ENCODE results near the gene TSPOAP1.

Gene TSPOAP1

DNA sequence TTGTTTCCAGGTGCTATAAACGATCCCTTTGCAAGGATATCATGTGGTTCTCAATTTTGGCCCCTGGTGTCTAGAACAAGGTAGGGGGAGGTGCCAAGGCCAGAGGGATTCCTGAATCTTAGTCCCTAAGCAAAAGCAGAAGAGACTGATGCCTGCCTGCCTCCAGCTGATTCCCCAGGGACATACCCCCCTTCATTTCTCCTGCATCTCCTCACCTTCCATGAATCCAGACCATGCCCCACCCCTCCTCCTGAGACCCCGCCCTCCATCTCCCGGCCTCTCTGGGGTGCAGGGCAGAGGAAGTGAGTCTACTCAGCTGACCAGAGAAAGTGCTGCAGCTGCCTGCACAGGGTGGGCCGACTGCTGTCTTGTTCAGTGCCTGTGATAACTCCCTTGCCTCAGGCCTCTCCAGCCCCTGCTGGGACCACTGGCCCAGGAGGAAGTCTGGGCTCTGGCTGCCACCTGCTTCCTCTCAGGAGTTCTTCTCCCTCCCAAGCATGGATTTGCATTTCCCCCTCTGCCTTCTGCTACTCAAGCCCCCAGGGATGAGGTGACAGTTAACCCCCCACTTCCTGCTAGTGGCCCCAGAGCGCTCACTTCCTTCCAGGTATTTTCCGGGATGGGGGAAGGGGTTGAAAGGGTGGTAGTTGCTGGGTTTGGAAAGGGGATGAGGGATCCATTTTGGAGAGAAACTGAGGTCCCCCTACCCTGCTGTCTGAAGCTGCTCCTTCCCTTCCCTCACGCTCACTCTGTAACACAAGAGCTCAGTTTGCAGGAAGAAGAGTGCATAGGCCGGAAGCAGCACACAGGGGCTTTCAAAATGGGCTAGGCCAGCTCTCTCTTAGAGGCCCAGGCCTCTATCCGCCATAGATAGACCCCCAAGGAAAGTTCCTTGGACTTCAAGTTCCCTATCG is 10.5 kb upstream of the TSPOAP1 start:
- DNase-seq, result peak; percentile 58

- DNase-seq, result no peak
Observed at GRCh38 chr17:58338454-58338840, 9.9 kb upstream of the TSPOAP1 start.

GRCh38 chr17:58337600-58338453 is 9.2 kb upstream of the TSPOAP1 start:
- peak; percentile 71 for DNase-seq

DNA sequence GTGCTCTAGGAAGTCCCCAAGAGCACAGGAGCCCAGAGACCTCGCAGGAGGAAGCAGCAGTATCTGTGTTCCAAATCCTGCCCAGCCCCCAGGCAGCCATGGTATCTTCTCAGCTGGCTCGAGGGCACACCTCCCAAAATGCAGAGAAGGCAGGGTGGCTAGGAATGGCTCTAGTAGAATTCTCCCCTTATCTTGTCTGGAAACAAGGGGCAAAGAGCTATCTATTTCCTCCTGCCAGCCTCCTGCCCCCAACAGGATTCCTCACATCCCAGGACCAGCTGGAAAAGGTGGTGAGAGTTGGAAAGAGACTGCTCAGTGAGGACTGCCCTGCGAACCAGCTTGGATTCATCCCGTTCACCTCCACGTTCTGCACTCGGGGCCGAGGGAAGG is 8.6 kb upstream of the TSPOAP1 start:
- no peak for DNase-seq

GRCh38 chr17:58336456-58337209 is 8.0 kb upstream of the TSPOAP1 start:
- DNase-seq, result peak; percentile 51

DNA sequence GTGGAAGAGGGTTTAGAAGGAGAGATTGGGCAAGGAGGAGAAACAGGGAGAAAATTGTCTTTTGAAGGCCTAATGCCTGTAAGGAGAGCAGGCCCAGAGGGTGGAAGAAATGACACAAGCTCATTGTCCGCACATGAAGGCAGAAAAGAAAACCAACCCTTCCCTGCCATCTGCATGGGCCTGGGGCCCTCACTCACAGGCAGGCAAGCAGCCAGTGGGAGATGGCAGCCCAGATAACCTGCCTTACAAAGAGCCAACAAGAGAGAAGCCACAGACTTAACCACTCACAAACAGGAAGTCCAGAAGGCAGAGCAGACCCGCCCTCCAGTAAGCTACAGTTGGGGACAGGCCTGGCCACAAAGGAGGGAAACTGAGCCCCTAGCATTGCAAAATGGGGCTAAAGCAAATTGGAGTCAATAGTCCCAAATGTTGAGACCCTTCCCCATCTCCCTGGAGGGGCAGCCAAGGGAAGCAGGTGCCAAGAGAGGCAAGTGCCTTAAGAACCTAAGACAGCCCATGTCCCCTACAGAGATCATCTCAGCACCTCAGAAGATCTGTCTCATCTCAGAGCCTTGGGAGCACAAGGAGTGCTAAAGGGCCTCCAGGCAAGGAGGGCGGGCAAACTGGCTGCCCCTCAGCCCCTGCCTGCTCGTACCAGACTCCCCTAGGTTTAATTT is 7.3 kb upstream of the TSPOAP1 start:
- no peak for DNase-seq

DNA sequence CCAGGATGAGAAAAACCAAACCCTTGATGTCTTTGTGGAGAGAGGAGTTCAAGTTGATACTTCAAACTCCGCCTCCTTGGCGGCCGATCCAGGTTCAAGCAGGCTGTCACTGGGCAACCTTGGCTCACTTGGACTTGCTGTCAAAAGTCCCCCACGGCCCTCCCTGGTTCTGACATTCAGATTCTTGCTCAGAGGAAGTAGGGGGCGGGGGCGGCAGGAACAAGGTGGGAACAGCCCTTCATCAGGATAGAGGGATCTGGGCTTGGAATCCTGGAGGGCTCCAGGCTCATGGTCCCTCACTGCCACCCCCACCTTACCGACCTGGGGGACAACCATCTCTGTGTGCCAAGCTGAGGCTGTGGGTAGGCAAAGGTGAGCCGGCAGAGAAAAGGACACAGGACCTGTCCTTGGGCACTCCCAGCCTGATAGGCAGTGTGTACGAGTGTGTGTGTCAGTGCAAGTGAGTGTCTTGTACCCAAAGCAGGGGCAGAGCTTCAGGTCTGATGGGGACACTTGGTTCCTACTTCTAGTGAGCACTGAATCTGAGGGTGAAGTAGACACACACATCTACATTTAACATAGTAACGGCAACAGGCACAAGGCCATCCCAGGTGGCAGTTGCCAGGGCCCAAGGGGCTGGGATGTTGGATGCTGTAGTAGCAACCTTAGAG is 6.6 kb upstream of the TSPOAP1 start:
- DNase-seq, result no peak

DNA sequence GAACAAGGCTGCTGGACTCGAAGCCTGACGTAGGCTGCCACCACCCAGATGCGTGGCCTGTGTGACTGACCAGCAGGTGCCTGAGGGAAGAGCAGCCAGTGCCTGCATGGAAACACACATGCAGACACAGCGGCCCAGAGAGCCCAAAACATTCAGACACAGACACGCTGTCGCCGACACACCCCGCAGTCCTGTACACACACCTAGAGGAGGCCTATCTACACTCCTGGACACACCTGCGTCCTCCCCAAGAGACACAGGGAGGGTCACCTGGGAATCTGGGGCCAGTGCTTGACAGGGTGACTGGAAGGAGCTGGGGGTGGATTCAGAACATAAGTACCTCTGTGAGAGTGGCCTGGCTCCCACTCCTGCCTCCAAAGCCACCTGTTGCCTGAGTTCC is 6.1 kb upstream of the TSPOAP1 start:
- DNase-seq, result no peak

DNA sequence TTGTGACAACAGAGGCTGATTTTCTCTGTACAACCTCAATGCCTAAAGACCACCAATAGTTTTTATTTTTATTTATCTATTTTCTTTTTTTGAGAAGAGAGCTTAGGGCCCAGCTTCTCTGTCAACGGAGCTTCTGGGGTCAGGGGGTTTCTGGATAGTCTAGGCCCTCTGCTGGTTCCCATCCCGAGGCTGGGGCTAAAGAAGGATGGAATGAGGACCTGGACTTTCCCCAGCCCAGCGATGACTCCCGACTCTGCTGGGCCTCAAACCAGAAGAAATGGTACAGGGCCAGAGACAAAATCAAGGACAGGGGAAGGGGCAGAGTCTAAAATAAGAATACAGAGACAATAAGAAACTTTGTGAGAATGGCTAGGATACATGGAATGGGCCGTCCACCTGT is 5.7 kb upstream of the TSPOAP1 start:
- no peak for DNase-seq

GRCh38 chr17:58333736-58334207 is 5.2 kb upstream of the TSPOAP1 start:
- DNase-seq, result no peak

GRCh38 chr17:58332778-58333735 is 4.5 kb upstream of the TSPOAP1 start:
- no peak for DNase-seq

DNA sequence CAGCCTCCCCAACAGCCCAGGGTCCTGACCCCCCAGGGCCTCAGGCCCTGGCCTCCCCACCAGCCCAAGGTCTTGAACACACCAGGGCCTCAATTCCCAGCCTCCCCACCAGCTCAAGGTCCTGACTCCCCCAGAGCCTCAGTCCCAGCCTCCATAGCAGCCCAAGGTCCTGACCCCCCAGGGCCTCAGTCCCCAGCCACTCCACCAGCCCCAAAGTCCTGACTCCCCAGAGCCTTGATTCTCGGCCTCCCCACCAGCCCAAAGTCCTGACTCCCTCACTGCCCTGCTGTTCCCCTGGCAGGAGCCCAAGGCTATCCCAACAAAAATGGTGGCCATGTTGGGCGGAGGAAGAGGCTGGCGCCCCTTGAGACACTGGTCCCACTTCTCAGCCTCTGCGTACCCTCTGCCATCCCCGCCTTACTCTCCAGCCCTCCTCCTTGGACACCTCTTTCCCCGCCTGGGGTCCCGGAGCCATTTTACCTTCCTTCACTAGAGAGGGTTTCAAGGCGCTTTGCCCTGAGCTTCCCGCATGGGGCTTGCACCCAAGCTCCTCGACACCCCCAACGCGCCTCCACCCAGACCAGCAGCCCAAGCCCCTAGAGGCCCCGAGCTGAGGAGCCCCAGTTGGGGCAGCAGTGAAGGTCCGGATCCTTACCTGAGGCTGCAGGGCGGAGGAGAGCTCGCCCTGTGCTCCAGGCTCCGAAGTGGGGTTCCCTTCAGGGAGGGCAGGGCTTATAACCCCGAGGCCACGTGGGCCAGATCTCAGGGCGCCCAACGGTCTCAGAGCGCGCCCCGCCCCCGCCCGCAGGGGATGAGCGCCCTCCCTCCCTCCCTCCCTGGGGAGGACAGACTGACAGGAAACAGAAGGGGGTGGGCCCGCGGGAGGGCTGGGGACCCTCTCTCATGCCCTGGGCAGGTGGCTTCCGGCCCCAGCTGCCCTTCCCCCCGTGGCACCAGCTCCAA is 3.5 kb upstream of the TSPOAP1 start:
- DNase-seq, result peak; percentile 48

GRCh38 chr17:58330997-58331814 is 2.6 kb upstream of the TSPOAP1 start:
- DNase-seq, result no peak

DNA sequence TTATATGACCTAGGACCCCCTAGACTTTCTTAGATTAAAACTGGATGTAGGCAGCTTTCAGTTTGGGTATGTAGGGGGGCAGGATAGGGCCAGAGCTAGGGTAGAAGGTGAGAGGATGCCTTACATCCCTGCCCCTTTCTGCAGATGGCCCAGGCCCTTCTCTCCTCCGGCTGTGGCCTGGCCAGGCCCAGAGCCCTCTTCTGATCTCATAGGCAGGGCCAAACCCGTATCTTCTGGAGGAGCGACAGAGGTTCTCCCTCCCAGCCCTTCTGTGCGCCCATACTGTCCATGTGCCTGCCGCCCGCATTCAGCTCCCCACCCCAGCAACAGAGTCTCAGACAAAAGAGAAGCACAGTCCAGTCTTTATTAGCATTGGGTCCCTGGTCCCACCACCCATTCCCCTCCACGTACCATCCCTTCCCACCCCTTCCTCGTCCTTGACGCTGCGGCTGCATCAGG is 2.0 kb upstream of the TSPOAP1 start:
- no peak for DNase-seq

DNA sequence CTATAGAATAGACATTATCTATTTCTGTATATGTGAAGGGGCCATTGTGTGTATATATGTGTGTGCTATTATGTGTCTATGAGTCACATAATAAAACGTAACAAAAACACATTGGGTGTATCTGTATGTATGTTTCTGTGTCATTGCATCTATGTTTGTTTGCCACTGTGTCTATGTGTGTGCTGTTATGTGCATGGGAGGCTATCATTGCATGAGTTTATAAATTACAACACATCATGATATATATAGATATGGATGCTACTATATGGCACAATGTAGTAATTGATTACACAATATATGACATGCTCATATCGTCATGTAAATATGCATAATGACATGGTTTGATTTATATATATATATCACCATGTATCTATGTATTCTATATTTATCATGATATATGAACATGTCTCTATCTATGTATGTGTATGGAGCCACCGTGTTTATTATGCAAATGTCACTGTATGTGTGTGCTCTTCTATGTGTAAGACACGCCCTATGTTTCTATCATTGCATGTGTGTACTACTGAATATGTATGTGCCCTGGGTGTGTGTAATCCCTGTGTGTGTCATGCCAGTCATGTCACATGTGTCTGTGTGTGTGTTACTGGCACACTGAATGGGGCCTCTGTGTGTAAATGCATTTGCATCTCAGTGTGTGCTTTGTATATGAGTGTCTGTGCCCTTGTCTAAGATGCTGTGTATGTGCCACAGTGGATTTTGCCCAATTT is 1.4 kb upstream of the TSPOAP1 start:
- DNase-seq, result no peak

DNA sequence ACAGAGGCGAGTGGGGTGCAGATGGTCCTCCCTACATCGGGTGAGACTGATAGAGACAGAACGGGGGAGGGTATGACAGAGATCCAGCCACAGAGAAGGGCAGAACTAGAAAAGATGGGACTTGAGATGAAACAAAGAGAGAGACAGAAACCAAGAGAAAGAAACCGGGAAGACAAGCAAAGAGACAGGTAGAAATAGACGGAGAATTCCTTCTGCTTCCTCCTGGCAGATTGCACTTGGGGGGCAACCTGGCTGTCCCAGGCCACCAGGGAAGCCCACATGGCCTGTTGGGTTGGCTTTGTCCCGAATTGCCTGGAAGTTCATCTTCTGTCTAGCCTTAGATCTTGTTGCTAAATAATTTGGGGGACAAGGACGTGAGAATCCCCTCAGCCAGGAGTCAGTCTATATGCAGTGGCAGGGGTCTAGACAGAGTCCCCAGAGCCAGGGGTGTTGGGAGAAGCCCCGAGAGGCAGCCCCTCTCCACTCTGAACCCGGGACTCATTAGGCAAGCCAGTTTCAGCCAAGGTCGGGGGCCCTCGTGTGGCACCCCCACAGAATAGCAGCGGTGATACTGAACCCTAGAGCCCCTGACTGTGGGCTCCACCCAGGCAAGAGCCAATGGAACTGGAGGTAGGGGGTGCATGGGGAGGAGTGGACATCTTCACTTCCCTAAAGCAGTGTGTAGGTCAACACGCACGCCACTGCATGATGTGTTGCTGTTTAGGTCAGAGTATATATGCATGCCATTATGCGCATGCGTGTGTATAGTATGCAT is 627 bp upstream of the TSPOAP1 start:
- DNase-seq, result no peak

Measured in right hindlimb (tissue), 1 donor.